Colon (tissue), 2 donors: ENCODE measurements around the gene CSRP1.
"Not testable (repeated sequence)": the region's sequence is repeated elsewhere in the genome, so short reads cannot be mapped to it uniquely, and the experiment has no call there.

Experiments used
- FAIRE-seq: peaks from 2 replicates; lab custom pipeline; 2012; peaks lifted over from hg19 to GRCh38; lab: Jason Lieb, UNC
- donor health status: control.
- donor health status: control.

CSRP1 gene

GRCh38 chr1:201497935-201498509 is 8.9 kb downstream of the CSRP1 start:
- no peak for FAIRE-seq

- FAIRE-seq, result no peak
Observed at GRCh38 chr1:201496296-201496690, 10.6 kb downstream of the CSRP1 start.

GRCh38 chr1:201495551-201496295 is 11.2 kb downstream of the CSRP1 start:
- no peak for FAIRE-seq

GRCh38 chr1:201493757-201494617 is 12.9 kb downstream of the CSRP1 start:
- FAIRE-seq, result no peak

GRCh38 chr1:201493026-201493656 is 13.8 kb downstream of the CSRP1 start:
- FAIRE-seq, result not testable (repeated sequence)

GRCh38 chr1:201491896-201492511 is 14.9 kb downstream of the CSRP1 start:
- no peak for FAIRE-seq

- no peak for FAIRE-seq
Observed at GRCh38 chr1:201490708-201491131, 16.2 kb downstream of the CSRP1 start.

GRCh38 chr1:201489643-201490261 is 17.2 kb downstream of the CSRP1 start:
- FAIRE-seq, result no peak

GRCh38 chr1:201488830-201489589 is 17.9 kb downstream of the CSRP1 start:
- FAIRE-seq, result no peak

GRCh38 chr1:201487742-201488141 is 19.2 kb downstream of the CSRP1 start:
- FAIRE-seq, result no peak

GRCh38 chr1:201486187-201486586 is 20.7 kb downstream of the CSRP1 start:
- FAIRE-seq, result no peak

GRCh38 chr1:201485184-201485774 is 21.6 kb downstream of the CSRP1 start:
- FAIRE-seq, result no peak

GRCh38 chr1:201483373-201483949 is 23.5 kb downstream of the CSRP1 start:
- no peak for FAIRE-seq

- FAIRE-seq, result no peak
Observed at GRCh38 chr1:201482755-201483154, 24.2 kb downstream of the CSRP1 start.

- no peak for FAIRE-seq
Observed at GRCh38 chr1:201481761-201482493, 25.0 kb downstream of the CSRP1 start.

GRCh38 chr1:201481004-201481380 is 25.9 kb downstream of the CSRP1 start:
- FAIRE-seq, result no peak

GRCh38 chr1:201480231-201481003 is 26.5 kb downstream of the CSRP1 start:
- no peak for FAIRE-seq

- no peak for FAIRE-seq
Observed at GRCh38 chr1:201479201-201479730, 27.7 kb downstream of the CSRP1 start.
